Measurements from ENCODE around the gene MTFR2.
"Not testable (repeated sequence)": the region's sequence is repeated elsewhere in the genome, so short reads cannot be mapped to it uniquely, and the experiment has no call there.

MTFR2 gene

DNA sequence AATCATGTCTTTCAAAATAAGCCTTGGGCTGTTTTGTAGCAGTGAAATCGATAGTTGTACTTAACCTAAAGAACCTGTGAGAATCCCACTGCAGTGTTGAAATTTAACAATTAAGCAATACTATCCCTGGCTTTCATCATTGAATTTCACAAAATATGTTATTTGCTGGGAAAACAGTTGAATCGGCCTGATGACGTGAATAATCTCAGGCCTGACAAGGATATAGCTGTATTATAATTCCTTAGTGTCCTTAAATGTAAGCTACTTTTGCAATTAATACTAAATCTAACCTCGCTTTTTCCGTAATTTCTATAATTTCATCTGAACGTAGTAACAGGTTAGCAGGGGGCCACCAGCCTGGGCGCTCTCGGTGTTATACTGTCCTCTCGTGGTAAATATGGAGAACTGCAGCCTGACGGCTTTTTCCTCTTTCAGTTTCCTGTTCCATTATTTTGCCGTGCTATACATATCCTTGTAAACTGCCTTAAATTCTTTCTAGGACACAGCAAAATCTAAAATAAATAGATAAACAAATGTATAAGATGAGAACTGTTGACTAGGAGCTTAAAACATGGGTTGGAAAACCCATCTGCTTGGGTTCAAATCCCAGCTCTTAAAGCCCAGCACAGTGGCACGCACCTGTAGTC lies 24.0 kb downstream of the MTFR2 start:
- TF ChIP-seq, protein P1, sequence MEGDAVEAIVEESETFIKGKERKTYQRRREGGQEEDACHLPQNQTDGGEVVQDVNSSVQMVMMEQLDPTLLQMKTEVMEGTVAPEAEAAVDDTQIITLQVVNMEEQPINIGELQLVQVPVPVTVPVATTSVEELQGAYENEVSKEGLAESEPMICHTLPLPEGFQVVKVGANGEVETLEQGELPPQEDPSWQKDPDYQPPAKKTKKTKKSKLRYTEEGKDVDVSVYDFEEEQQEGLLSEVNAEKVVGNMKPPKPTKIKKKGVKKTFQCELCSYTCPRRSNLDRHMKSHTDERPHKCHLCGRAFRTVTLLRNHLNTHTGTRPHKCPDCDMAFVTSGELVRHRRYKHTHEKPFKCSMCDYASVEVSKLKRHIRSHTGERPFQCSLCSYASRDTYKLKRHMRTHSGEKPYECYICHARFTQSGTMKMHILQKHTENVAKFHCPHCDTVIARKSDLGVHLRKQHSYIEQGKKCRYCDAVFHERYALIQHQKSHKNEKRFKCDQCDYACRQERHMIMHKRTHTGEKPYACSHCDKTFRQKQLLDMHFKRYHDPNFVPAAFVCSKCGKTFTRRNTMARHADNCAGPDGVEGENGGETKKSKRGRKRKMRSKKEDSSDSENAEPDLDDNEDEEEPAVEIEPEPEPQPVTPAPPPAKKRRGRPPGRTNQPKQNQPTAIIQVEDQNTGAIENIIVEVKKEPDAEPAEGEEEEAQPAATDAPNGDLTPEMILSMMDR (IDR thresholded peaks at IDR 0.05; ENCODE audit: low read depth, low read length, missing control alignments), result peak; percentile 98
- DNase-seq (ENCODE audit: low read depth), result no peak
- no peak overlapping the region for H3K4me3 ChIP-seq (ENCODE audit: low read depth, low read length)

- no peak overlapping the region for H3K4me3 ChIP-seq (ENCODE audit: low read depth, low read length)
- TF ChIP-seq, protein P1 (IDR thresholded peaks at IDR 0.05; ENCODE audit: low read depth, low read length, missing control alignments), result no peak
- no peak for DNase-seq (ENCODE audit: low read depth)
Observed at GRCh38 chr6:136225496-136225895, 24.6 kb downstream of the MTFR2 start.

GRCh38 chr6:136224974-136225373 lies 25.1 kb downstream of the MTFR2 start:
- not testable (repeated sequence) for DNase-seq (ENCODE audit: low read depth); H3K4me3 ChIP-seq (ENCODE audit: low read depth, low read length)

DNA sequence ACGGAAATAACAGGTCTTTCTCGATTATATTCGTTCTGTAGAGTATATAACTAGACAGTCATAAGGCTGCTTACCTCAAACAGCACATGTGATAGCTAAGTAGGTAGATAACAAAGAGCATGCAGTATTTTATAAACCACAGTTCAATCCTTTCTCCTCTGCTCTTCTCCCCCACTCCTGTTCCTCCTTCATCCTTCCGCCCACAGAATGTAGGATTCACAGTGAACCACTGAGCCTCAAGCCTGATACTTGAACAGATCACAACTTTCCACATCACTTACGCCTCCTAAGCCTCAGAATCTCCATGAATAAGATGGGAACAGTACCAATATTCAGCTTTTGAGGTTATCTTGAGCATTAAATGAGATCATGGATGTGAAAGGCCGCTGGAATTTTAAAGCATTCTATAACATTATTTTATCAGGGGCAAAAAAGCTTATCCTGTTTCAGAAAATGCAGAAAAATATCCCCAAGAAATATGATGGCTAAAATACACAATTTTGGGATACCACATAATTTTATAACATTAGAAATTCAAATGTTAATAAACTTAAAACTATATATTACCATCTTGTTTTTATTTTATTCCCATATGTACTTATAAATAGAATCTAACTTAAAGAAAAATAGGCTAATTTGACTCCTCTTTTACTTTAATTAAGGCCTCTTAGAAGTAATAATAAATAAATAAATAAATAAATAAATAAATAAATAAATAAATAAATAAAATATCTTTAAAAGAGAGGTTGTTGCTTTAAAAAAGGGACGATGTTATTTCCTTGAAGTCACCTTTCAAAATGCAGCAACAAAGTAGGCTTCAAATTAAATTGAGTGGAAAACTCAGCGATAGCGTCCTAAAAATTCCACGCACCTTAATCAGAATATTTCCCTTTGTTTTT lies 33.4 kb downstream of the MTFR2 start:
- H3K4me3 ChIP-seq (ENCODE audit: low read depth, low read length), result no peak overlapping the region
- TF ChIP-seq, protein P1 (IDR thresholded peaks at IDR 0.05; ENCODE audit: low read depth, low read length, missing control alignments), result no peak
- DNase-seq (ENCODE audit: low read depth), result no peak

DNA sequence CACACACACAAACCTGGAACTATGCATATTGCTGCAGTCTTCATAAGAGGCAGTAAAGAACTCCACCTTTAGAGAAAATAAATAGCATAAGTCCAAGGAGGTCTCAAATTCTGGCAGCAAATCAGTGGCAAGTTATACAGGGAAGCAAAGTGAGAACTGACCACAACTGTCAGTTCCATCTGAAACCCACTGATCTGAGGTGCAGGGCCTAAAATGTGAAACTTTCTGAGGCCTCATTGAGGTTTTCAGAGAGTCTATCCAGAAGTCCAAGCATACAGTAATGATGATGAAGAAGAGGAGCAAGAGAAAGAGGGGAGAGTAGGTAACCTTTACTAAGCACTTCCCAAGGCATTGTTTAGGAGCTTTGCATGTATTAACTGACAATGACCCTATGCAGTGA lies 36.3 kb downstream of the MTFR2 start:
- no peak overlapping the region for H3K4me3 ChIP-seq (ENCODE audit: low read depth, low read length)
- TF ChIP-seq, protein P1 (IDR thresholded peaks at IDR 0.05; ENCODE audit: low read depth, low read length, missing control alignments), result no peak
- DNase-seq (ENCODE audit: low read depth), result no peak

- H3K4me3 ChIP-seq (ENCODE audit: low read depth, low read length), result no peak overlapping the region
- no peak for DNase-seq (ENCODE audit: low read depth)
- TF ChIP-seq, protein P1 (IDR thresholded peaks at IDR 0.05; ENCODE audit: low read depth, low read length, missing control alignments), result no peak
Observed at GRCh38 chr6:136213012-136213539, 37.0 kb downstream of the MTFR2 start.

DNA sequence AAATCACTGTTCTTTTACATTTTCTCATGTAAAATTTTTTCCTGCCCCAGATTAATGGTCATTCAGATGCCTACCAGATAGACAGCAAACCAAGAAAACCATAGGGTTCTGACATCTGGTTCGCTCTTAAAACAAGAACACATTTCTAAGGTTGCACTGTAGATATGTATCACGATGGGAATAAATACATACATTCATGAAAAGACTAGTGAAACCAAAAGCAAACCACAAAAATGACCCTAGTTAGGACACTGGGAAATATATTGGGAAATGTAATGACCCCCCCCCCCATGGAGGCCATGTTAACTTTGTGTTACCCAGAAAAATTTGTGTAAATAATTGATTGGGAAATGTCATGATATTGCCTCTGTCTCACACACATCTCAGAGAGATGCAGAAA lies 37.5 kb downstream of the MTFR2 start:
- H3K4me3 ChIP-seq (ENCODE audit: low read depth, low read length), result no peak overlapping the region
- TF ChIP-seq, protein P1 (IDR thresholded peaks at IDR 0.05; ENCODE audit: low read depth, low read length, missing control alignments), result no peak
- DNase-seq (ENCODE audit: low read depth), result no peak
